Measurements from ENCODE around the gene PSMG1.

- no peak for TF ChIP-seq POLR2A (IDR thresholded peaks at IDR 0.05)
- TF ChIP-seq, protein P1, sequence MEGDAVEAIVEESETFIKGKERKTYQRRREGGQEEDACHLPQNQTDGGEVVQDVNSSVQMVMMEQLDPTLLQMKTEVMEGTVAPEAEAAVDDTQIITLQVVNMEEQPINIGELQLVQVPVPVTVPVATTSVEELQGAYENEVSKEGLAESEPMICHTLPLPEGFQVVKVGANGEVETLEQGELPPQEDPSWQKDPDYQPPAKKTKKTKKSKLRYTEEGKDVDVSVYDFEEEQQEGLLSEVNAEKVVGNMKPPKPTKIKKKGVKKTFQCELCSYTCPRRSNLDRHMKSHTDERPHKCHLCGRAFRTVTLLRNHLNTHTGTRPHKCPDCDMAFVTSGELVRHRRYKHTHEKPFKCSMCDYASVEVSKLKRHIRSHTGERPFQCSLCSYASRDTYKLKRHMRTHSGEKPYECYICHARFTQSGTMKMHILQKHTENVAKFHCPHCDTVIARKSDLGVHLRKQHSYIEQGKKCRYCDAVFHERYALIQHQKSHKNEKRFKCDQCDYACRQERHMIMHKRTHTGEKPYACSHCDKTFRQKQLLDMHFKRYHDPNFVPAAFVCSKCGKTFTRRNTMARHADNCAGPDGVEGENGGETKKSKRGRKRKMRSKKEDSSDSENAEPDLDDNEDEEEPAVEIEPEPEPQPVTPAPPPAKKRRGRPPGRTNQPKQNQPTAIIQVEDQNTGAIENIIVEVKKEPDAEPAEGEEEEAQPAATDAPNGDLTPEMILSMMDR (IDR thresholded peaks at IDR 0.05), result no peak
These were observed 4.8 kb downstream of the PSMG1 start for GRCh38 chr21:39178421-39178820.
